ENCODE results near the gene LRRC61. TPM values are rescaled to one million over a fixed set of nuclear protein-coding genes. Genes with fewer than 3 reads are reported as not detected.

The LRRC61 gene
- polyA plus RNA-seq, 1 of the 3 experiments (the other 2 are of a cell fraction): 0.99 TPM

DNA sequence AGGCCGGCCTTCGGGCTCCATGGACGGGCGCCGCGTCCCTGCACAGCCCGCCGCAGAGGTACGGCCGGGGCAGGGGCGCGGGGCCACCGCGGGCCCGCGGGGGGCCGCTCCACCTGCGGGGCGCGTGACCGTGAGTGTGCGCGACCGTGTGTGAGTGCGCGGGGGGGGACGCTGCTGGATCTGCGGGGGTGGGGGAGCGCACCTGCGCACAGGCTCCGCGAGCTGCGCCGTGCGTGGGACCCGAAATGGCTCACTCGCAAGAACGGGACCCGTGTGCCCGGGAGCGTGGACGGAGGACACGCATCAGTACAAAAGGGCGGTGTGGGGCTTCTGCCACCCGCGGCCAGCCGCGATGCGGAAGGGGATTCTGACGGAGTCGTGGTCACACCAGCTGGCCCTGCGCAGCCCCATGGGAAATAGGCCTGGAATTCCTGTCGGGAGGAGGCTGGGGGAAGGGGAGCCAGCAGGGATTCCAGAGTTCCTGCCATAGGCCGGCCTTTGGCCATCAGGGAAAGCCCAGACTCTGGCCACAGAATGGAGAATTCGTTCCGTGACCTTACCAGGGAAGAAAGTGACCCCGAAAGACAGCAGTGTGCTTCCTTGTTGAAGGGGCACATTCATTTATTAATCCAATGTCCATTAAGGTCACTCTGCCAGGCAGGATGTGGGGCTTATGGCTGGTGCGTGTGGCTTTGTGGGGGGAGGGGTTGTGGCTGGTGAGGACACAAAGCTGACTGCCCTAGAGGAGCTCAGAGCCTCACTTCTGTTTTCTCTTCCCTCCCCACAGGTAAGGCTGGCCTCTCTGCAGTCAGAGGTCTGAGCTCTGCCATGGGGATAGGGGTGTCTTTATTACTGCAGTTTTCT, 46.0 kb downstream of the LRRC61 start:
- H2AFZ ChIP-seq (ENCODE audit: low read depth): peak overlapping the region; percentile 100; the same call in 1 of the 2 replicates
- no peaks in the 10 kb centered on the region for H3K9me3 ChIP-seq
- no peaks in the 10 kb centered on the region for H3K27me3 ChIP-seq (ENCODE audit: insufficient read depth)
- H3K9me2 ChIP-seq: no peaks in the 10 kb centered on the region
- peak overlapping the region; percentile 72 to 96 for H3K27ac ChIP-seq (ENCODE audit: low read depth in 2 of 2, low read length in 1 of 2)
- H3K4me3 ChIP-seq (ENCODE audit: low read depth in 2 of 2, low read length in 1 of 2): peak overlapping the region; percentile 70 to 77
- peaks cover 11 to 35% of the 10 kb centered on the region in 2 experiments for H3K4me1 ChIP-seq (ENCODE audit: control insufficient read depth in 1 of 2, insufficient read depth in 2 of 2, low read depth in 1 of 2, low read length in 1 of 2)
- H3K79me2 ChIP-seq (ENCODE audit: insufficient read depth): peaks cover 48% of the 10 kb centered on the region
- TF ChIP-seq, protein P1, sequence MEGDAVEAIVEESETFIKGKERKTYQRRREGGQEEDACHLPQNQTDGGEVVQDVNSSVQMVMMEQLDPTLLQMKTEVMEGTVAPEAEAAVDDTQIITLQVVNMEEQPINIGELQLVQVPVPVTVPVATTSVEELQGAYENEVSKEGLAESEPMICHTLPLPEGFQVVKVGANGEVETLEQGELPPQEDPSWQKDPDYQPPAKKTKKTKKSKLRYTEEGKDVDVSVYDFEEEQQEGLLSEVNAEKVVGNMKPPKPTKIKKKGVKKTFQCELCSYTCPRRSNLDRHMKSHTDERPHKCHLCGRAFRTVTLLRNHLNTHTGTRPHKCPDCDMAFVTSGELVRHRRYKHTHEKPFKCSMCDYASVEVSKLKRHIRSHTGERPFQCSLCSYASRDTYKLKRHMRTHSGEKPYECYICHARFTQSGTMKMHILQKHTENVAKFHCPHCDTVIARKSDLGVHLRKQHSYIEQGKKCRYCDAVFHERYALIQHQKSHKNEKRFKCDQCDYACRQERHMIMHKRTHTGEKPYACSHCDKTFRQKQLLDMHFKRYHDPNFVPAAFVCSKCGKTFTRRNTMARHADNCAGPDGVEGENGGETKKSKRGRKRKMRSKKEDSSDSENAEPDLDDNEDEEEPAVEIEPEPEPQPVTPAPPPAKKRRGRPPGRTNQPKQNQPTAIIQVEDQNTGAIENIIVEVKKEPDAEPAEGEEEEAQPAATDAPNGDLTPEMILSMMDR (IDR thresholded peaks at IDR 0.05): no peak
- peak; percentile 46 for TF ChIP-seq TCF12 (IDR thresholded peaks at IDR 0.05)
- TF ChIP-seq, protein P2, sequence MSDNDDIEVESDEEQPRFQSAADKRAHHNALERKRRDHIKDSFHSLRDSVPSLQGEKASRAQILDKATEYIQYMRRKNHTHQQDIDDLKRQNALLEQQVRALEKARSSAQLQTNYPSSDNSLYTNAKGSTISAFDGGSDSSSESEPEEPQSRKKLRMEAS (IDR thresholded peaks at IDR 0.05; ENCODE audit: low read depth): no peak; the same call in none of the 2 replicates
- peak; percentile 85 for TF ChIP-seq CHD2 (IDR thresholded peaks at IDR 0.05; ENCODE audit: low read length, partially characterized antibody)
- TF ChIP-seq, protein P3, sequence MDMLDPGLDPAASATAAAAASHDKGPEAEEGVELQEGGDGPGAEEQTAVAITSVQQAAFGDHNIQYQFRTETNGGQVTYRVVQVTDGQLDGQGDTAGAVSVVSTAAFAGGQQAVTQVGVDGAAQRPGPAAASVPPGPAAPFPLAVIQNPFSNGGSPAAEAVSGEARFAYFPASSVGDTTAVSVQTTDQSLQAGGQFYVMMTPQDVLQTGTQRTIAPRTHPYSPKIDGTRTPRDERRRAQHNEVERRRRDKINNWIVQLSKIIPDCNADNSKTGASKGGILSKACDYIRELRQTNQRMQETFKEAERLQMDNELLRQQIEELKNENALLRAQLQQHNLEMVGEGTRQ (IDR thresholded peaks at IDR 0.05; ENCODE audit: borderline replicate concordance, low read depth, low read length): no peak; the same call in 1 of the 2 replicates
- 0 out of 2 replicates have a peak, but pooled peaks have one; percentile 38 for TF ChIP-seq FOXJ3 (CRISPR knock-in tag; IDR thresholded peaks at IDR 0.05)
- TF ChIP-seq SIN3A (IDR thresholded peaks at IDR 0.05; ENCODE audit: borderline replicate concordance, low read depth, low read length): peak; percentile 59; the same call in 1 of the 2 replicates
- 0 out of 2 replicates have a peak, but pooled peaks have one; percentile 45 for TF ChIP-seq TEAD4 (IDR thresholded peaks at IDR 0.05; ENCODE audit: borderline replicate concordance, insufficient read depth)
- no peak; the same call in 1 of the 2 replicates for TF ChIP-seq SMC3 (IDR thresholded peaks at IDR 0.05; ENCODE audit: low read depth, low read length)
- TF ChIP-seq, protein P4, sequence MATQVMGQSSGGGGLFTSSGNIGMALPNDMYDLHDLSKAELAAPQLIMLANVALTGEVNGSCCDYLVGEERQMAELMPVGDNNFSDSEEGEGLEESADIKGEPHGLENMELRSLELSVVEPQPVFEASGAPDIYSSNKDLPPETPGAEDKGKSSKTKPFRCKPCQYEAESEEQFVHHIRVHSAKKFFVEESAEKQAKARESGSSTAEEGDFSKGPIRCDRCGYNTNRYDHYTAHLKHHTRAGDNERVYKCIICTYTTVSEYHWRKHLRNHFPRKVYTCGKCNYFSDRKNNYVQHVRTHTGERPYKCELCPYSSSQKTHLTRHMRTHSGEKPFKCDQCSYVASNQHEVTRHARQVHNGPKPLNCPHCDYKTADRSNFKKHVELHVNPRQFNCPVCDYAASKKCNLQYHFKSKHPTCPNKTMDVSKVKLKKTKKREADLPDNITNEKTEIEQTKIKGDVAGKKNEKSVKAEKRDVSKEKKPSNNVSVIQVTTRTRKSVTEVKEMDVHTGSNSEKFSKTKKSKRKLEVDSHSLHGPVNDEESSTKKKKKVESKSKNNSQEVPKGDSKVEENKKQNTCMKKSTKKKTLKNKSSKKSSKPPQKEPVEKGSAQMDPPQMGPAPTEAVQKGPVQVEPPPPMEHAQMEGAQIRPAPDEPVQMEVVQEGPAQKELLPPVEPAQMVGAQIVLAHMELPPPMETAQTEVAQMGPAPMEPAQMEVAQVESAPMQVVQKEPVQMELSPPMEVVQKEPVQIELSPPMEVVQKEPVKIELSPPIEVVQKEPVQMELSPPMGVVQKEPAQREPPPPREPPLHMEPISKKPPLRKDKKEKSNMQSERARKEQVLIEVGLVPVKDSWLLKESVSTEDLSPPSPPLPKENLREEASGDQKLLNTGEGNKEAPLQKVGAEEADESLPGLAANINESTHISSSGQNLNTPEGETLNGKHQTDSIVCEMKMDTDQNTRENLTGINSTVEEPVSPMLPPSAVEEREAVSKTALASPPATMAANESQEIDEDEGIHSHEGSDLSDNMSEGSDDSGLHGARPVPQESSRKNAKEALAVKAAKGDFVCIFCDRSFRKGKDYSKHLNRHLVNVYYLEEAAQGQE (IDR thresholded peaks at IDR 0.05; ENCODE audit: low read depth, low read length): no peak
- TF ChIP-seq EP300 (IDR thresholded peaks at IDR 0.05; ENCODE audit: borderline replicate concordance in 1 of 2, low read depth in 1 of 2, low read length in 1 of 2): peak in 1 of 2 experiments; percentile 41; a peak in 1 of 4 replicates
- TF ChIP-seq TAF1 (IDR thresholded peaks at IDR 0.05; ENCODE audit: borderline replicate concordance, low read depth, low read length): peak; percentile 59; the same call in 1 of the 2 replicates
- TF ChIP-seq NRF1 (IDR thresholded peaks at IDR 0.05; ENCODE audit: low read depth, low read length): peak; percentile 58
- TF ChIP-seq RCOR1 (IDR thresholded peaks at IDR 0.05; ENCODE audit: low read length): no peak
- TF ChIP-seq ELF1 (IDR thresholded peaks at IDR 0.05): peak; percentile 55
- TF ChIP-seq EZH2phosphoT487 (IDR thresholded peaks at IDR 0.05; ENCODE audit: borderline replicate concordance, low read depth): no peak
- no peak for TF ChIP-seq RFX5 (IDR thresholded peaks at IDR 0.05; ENCODE audit: low read length)
- TF ChIP-seq, protein P5, sequence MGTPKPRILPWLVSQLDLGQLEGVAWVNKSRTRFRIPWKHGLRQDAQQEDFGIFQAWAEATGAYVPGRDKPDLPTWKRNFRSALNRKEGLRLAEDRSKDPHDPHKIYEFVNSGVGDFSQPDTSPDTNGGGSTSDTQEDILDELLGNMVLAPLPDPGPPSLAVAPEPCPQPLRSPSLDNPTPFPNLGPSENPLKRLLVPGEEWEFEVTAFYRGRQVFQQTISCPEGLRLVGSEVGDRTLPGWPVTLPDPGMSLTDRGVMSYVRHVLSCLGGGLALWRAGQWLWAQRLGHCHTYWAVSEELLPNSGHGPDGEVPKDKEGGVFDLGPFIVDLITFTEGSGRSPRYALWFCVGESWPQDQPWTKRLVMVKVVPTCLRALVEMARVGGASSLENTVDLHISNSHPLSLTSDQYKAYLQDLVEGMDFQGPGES (IDR thresholded peaks at IDR 0.05; ENCODE audit: low read depth, low read length): no peak
- TF ChIP-seq MXI1 (IDR thresholded peaks at IDR 0.05; ENCODE audit: low read depth, low read length): peak; percentile 66; the same call in 1 of the 2 replicates
- TF ChIP-seq POLR2AphosphoS5 (IDR thresholded peaks at IDR 0.05; ENCODE audit: low read depth, low read length): no peak; the same call in 1 of the 2 replicates
- no peak for TF ChIP-seq NFIC (IDR thresholded peaks at IDR 0.05; ENCODE audit: borderline replicate concordance)
- no peaks in the 10 kb centered on the region for H4K20me1 ChIP-seq (ENCODE audit: insufficient read depth)
- POLR2A ChIA-PET: interaction anchor here (0.8 to 3.1 kb wide), 19 partner anchors 9 to 858 kb away, joined by 3 to 43 read pairs (median 4); partner anchors contain the start of genes ABCF2, ACTR3C, LRRC61 and ZNF775
- CTCF ChIA-PET: interaction anchor here (0.9 to 7.4 kb wide), 7 partner anchors 10 to 83 kb away, joined by 3 to 57 read pairs (median 5); partner anchors contain the start of genes ACTR3C, LRRC61 and ZNF775
- peak; percentile 93 for DNase-seq
- H3K9ac ChIP-seq: peak overlapping the region; percentile 93
- 2% methylated on average over 25 of the region's 58 CpGs for WGBS (ENCODE audit: low lambda C conversion rate)
- H3K4me2 ChIP-seq: peak overlapping the region; percentile 96
- H3F3A ChIP-seq (replicated peaks; ENCODE audit: insufficient read depth): peaks cover 10% of the 10 kb centered on the region
- H3K36me3 ChIP-seq (replicated peaks in 1 of 2; ENCODE audit: control insufficient read depth in 1 of 2, insufficient read depth in 2 of 2, low read length in 1 of 2): peaks cover 9 to 39% of the 10 kb centered on the region in 2 experiments
